Tibial nerve (tissue), 4 donors: ENCODE results near the gene KRTAP4-7. TPM values are rescaled to one million over a fixed set of nuclear protein-coding genes. Genes with fewer than 3 reads are reported as not detected.
"Not testable (repeated sequence)": the region's sequence is repeated elsewhere in the genome, so short reads cannot be mapped to it uniquely, and the experiment has no call there.

Experiments
- DNase-seq, 2 donors: peaks; one replicate each; pipeline ENCODE4 v3.0.0-alpha.2; 2019; ENCODE audit warnings: low spot score in 2 of 2
- H3K27ac ChIP-seq, 4 donors: fragments of 200-600 bp; sonication (generic) in 3 of 4; one replicate each; pipeline ENCODE4 v1.5.1; 2017 to 2019; ENCODE audit warnings: mild to moderate bottlenecking in 1 of 4
- H3K27me3 ChIP-seq, 2 donors: fragments of 200-600 bp; sonication (generic) in 1 of 2; one replicate each; pipeline versions ENCODE4 v1.5.1 to v1.6.0; 2017 to 2019
- H3K36me3 ChIP-seq, 3 donors: fragments of 200-600 bp; sonication (generic); one replicate each; pipeline ENCODE4 v1.5.1; 2018 to 2019
- H3K4me1 ChIP-seq, 4 donors: fragments of 200-600 bp; sonication (generic) in 3 of 4; one replicate each; pipeline ENCODE4 v1.5.1; 2017 to 2019
- H3K4me3 ChIP-seq, 4 donors: fragments of 200-600 bp; sonication (generic) in 3 of 4; one replicate each; pipeline ENCODE4 v1.5.1; 2017 to 2019; ENCODE audit warnings: mild to moderate bottlenecking in 1 of 4, moderate library complexity in 1 of 4
- H3K9me3 ChIP-seq, 4 donors: fragments of 200-600 bp; sonication (generic) in 3 of 4; one replicate each; pipeline ENCODE4 v1.5.1; 2017 to 2019
- EP300 ChIP-seq, 2 donors: sonication (generic); formaldehyde crosslinking; IDR thresholded peaks; one replicate each; pipeline ENCODE4 v1.6.1; 2017; ENCODE audit warnings: antibody characterized with exemption in 2 of 2, mild to moderate bottlenecking in 1 of 2
- POLR2A ChIP-seq, 2 donors: fragments of 450-650 bp; IDR thresholded peaks; one replicate each; pipeline ENCODE4 v1.6.1; 2017; ENCODE audit warnings: antibody characterized with exemption in 2 of 2, mild to moderate bottlenecking in 2 of 2, moderate library complexity in 2 of 2
- WGBS, 2 donors: methylation state at CpG; one replicate each; pipeline ENCODE4 v1.1.5; 2018; 5-methylcytosine and 5-hydroxymethylcytosine counted together
- total RNA-seq, 4 donors: library from RNA; depleted of rRNA; stranded (reverse); fragments of >200 nt; gene quantifications; one replicate each; pipeline ENCODE4 v1.1.0, GENCODE V29; 2016
- TF ChIP-seq, protein P1 (sequence below), 5 experiments: fragments of 200-600 bp in 3 of 5; fragments of 450-650 bp in 2 of 5; sonication (generic) in 3 of 5; IDR thresholded peaks; one replicate each; pipeline ENCODE4 v1.5.1; 2016 to 2019; ENCODE audit warnings: antibody characterized with exemption in 5 of 5, mild to moderate bottlenecking in 3 of 5, moderate library complexity in 2 of 5

KRTAP4-7 gene
- total RNA-seq, 4 donors from 2014 or later: not detected

DNA sequence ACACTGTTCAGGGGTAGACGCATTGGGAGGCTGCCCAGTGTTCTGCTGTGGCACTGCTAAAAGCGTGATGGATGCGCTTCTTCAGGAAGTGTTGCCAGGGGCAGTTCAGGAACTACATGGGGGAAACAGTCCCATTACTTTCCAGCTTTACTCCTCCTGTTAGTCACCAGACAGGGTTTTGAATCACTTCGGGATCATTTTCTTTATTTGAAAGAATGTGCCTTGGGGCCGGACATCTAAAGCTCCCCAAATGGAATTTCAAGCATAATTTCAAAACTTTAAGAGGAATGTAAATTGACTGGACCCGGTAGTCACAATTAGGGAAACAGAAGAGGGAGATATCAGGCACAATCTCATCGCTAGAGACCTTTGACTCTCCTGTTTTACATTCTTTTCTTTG is 35.5 kb upstream of the KRTAP4-7 start:
- Histone ChIP-seq H3K36me3 (no peaks in the 10 kb centered on the region), H3K27me3 (peaks cover 0 to 11% of the 10 kb centered on the region in 2 donors), H3K9me3 (peaks cover 0 to 3% (median 0%) of the 10 kb centered on the region in 4 donors), H3K4me1 (no peaks in the 10 kb centered on the region), H3K27ac (no peak overlapping the region), H3K4me3 (no peak overlapping the region)
- DNase-seq: no peak
- WGBS, 2 donors: 56% methylated on average over 7 of the region's 7 CpGs
- TF ChIP-seq, protein P1, sequence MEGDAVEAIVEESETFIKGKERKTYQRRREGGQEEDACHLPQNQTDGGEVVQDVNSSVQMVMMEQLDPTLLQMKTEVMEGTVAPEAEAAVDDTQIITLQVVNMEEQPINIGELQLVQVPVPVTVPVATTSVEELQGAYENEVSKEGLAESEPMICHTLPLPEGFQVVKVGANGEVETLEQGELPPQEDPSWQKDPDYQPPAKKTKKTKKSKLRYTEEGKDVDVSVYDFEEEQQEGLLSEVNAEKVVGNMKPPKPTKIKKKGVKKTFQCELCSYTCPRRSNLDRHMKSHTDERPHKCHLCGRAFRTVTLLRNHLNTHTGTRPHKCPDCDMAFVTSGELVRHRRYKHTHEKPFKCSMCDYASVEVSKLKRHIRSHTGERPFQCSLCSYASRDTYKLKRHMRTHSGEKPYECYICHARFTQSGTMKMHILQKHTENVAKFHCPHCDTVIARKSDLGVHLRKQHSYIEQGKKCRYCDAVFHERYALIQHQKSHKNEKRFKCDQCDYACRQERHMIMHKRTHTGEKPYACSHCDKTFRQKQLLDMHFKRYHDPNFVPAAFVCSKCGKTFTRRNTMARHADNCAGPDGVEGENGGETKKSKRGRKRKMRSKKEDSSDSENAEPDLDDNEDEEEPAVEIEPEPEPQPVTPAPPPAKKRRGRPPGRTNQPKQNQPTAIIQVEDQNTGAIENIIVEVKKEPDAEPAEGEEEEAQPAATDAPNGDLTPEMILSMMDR (IDR thresholded peaks at IDR 0.05): no peak
- no peak for TF ChIP-seq POLR2A (IDR thresholded peaks at IDR 0.05)
- TF ChIP-seq EP300 (IDR thresholded peaks at IDR 0.05): no peak

DNA sequence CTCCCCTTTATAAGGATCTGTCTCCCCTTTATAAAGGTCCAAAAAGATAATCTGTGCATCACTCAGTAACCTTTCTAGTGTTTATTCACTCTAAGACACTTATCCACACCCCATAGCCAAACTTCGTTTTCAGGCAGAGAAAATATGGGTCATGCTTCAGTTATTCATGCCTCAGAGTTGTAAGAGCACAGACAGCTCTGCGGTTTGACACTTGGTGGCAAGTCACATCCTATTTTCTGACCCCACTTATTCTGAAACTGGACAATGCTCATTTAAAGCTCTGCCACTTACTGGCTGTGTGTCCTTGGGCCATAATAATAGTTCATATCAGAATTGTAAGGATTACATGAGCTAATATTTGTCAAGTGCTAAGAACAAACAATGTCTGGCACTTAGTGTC is 34.8 kb upstream of the KRTAP4-7 start:
- WGBS, 2 donors: 39 to 57% methylated on average over 2 of the region's 2 CpGs
- DNase-seq: no peak
- peaks cover 0 to 11% of the 10 kb centered on the region in 2 donors for H3K27me3 ChIP-seq
- no peaks in the 10 kb centered on the region for H3K4me1 ChIP-seq
- no peak overlapping the region for H3K4me3 ChIP-seq
- H3K36me3 ChIP-seq: no peaks in the 10 kb centered on the region
- no peak overlapping the region for H3K27ac ChIP-seq
- TF ChIP-seq EP300 (IDR thresholded peaks at IDR 0.05) (no peak), POLR2A (IDR thresholded peaks at IDR 0.05) (no peak)
- TF ChIP-seq, protein P1 (IDR thresholded peaks at IDR 0.05): no peak
- H3K9me3 ChIP-seq: peaks cover 0 to under 1% (median 0%) of the 10 kb centered on the region in 4 donors

GRCh38 chr17:41052566-41052965 is 31.4 kb upstream of the KRTAP4-7 start:
- H3K4me1 ChIP-seq: no peaks in the 10 kb centered on the region
- peaks cover 0 to 11% of the 10 kb centered on the region in 2 donors for H3K27me3 ChIP-seq
- no peak overlapping the region for H3K27ac ChIP-seq
- peaks cover 0 to 2% (median 0%) of the 10 kb centered on the region in 4 donors for H3K9me3 ChIP-seq
- H3K4me3 ChIP-seq: no peak overlapping the region
- TF ChIP-seq, protein P1 (IDR thresholded peaks at IDR 0.05): no peak
- TF ChIP-seq POLR2A (IDR thresholded peaks at IDR 0.05) (no peak), EP300 (IDR thresholded peaks at IDR 0.05) (no peak)
- no peaks in the 10 kb centered on the region for H3K36me3 ChIP-seq
- DNase-seq: no peak

DNA sequence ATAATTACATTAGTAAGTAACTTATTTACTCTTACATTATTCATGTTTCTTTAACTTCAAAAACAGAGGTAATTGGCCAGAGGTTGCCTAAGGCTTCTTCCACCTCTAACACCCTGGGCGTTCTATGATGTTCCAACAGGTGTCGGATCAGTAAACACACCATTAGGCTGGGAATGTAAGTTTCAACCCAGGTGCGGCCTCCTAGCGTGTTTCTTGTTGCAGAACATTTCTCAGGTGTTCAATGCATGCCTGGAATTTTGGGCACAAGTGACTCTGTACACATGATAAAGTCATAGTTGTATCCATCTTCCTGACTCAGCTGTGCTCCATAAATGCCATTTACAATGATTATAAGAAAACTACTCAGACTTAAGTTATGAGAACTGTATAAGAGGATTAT is 29.9 kb upstream of the KRTAP4-7 start:
- Histone ChIP-seq H3K9me3 (peaks cover 0 to 4% (median 0%) of the 10 kb centered on the region in 4 donors), H3K4me3 (no peak overlapping the region), H3K27me3 (peaks cover 0 to 3% of the 10 kb centered on the region in 2 donors), H3K4me1 (no peaks in the 10 kb centered on the region), H3K36me3 (no peaks in the 10 kb centered on the region), H3K27ac (no peak overlapping the region)
- no peak for TF ChIP-seq POLR2A (IDR thresholded peaks at IDR 0.05)
- TF ChIP-seq, protein P1 (IDR thresholded peaks at IDR 0.05): no peak
- no peak for TF ChIP-seq EP300 (IDR thresholded peaks at IDR 0.05)
- DNase-seq: no peak
- WGBS, 2 donors: 92 to 96% methylated on average over 4 of the region's 4 CpGs

DNA sequence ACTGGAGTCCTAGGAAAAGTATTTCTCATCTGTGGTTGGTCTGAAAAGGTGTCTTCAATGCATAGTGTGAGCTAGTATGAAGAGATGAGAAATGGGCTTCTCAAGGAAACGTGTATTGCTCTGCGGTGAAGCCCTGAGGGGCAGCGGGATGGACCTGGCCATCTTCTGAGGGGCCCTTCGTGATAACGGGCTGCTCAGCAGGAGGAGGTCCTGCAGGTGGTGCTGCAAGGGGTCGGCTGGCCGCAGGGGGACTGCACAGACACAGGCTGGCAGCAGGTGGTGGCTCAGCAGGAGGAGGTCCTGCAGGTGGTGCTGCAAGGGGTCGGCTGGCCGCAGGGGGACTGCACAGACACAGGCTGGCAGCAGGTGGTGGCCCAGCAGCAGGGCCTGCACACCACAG is 29.4 kb upstream of the KRTAP4-7 start:
- H3K4me1 ChIP-seq, H3K27me3 ChIP-seq, H3K9me3 ChIP-seq, DNase-seq, H3K36me3 ChIP-seq, H3K4me3 ChIP-seq, H3K27ac ChIP-seq: not testable (repeated sequence)
- WGBS, 2 donors: 76 to 78% methylated on average over 7 of the region's 9 CpGs

- not testable (repeated sequence) for H3K36me3 ChIP-seq, H3K9me3 ChIP-seq, H3K4me1 ChIP-seq, DNase-seq, H3K4me3 ChIP-seq, H3K27ac ChIP-seq, H3K27me3 ChIP-seq
- 43 to 61% methylated on average over 1 to 3 of the region's 6 CpGs for WGBS, 2 donors
These were observed 28.8 kb upstream of the KRTAP4-7 start, which contains the start of gene KRTAP2-2 for GRCh38 chr17:41055130-41055529. Gene KRTAP2-2 (minus strand): TSS chr17:41055230. CDS start chr17:41055211, 19 bp downstream.
